ENCODE data around the gene ATP2B2. TPM values are rescaled to one million over a fixed set of nuclear protein-coding genes. Genes with fewer than 3 reads are reported as not detected.
A peak's percentile ranks its signal among the peaks of the same experiment; 100 is the strongest.

Gene ATP2B2
- polyA plus RNA-seq, 3 donors, result not detected

DNA sequence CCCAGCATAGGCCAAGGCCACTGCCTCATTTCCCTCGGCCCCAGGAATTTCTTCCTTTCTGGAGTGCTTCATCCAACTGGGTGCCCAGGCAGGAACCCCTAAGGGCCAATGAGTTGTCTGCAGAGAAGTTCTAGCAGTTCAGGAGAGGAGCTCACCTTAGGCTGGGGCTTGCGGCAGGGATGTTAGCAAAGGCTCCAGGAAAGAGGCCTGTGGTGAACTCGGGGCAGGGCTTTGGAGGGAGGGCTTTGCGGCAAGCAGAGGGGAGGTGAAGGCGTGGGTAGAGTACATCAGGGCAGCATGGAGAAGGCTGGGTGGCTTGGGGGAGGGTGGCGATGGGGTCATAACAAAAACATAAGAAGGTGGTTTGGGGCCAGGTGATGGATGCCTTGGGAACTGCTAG lies 213.7 kb downstream of the ATP2B2 start:
- Histone ChIP-seq H3K27me3 (ENCODE audit: control insufficient read depth in 2 of 2, insufficient read depth in 2 of 2, low read length in 2 of 2) (no peaks in the 10 kb centered on the region), H3K4me1 (ENCODE audit: control insufficient read depth in 1 of 2, insufficient read depth in 2 of 2, low read length in 2 of 2) (peaks cover 34 to 42% of the 10 kb centered on the region in 2 donors), H3K27ac (ENCODE audit: low read depth in 1 of 2, low read length in 2 of 2) (peak overlapping the region; percentile 77 to 90), H3K4me3 (replicated peaks in 1 of 3; ENCODE audit: low read depth in 2 of 3, low read length in 3 of 3) (peak overlapping the region in 1 of 3 experiments; percentile 64), H3K9me3 (replicated peaks in 1 of 2; ENCODE audit: control insufficient read depth in 1 of 2, insufficient read depth in 1 of 2, low read length in 2 of 2) (no peaks in the 10 kb centered on the region), H3K79me2 (ENCODE audit: insufficient read depth, low read length) (peaks cover 11% of the 10 kb centered on the region), H3K36me3 (replicated peaks in 1 of 2; ENCODE audit: control insufficient read depth in 1 of 2, insufficient read depth in 2 of 2, low read length in 2 of 2) (peaks cover 29 to 43% of the 10 kb centered on the region in 2 donors), H4K20me1 (ENCODE audit: insufficient read depth, low read length) (no peaks in the 10 kb centered on the region), H2AFZ (ENCODE audit: insufficient read depth, low read depth, low read length, poor library complexity, severe bottlenecking) (no peak overlapping the region), H3K9ac (ENCODE audit: insufficient read depth, low read length, poor library complexity, severe bottlenecking) (no peak overlapping the region), H3K4me2 (replicated peaks; ENCODE audit: extremely low read depth, low read length, poor library complexity, severe bottlenecking) (peak overlapping the region; percentile 66)
- peaks cover 44% of the 10 kb centered on the region for H3K4me1 Mint-ChIP-seq
- WGBS (ENCODE audit: insufficient coverage), result 94% methylated on average over 4 of the region's 6 CpGs
- H3K27me3 Mint-ChIP-seq (ENCODE audit: low read depth in 3 of 3), result no peaks in the 10 kb centered on the region
- peak overlapping the region in 1 of 2 donors; percentile 70 for H3K4me3 Mint-ChIP-seq
- peaks cover 40 to 51% of the 10 kb centered on the region in 2 donors for H3K36me3 Mint-ChIP-seq
- TF ChIP-seq, protein P1, sequence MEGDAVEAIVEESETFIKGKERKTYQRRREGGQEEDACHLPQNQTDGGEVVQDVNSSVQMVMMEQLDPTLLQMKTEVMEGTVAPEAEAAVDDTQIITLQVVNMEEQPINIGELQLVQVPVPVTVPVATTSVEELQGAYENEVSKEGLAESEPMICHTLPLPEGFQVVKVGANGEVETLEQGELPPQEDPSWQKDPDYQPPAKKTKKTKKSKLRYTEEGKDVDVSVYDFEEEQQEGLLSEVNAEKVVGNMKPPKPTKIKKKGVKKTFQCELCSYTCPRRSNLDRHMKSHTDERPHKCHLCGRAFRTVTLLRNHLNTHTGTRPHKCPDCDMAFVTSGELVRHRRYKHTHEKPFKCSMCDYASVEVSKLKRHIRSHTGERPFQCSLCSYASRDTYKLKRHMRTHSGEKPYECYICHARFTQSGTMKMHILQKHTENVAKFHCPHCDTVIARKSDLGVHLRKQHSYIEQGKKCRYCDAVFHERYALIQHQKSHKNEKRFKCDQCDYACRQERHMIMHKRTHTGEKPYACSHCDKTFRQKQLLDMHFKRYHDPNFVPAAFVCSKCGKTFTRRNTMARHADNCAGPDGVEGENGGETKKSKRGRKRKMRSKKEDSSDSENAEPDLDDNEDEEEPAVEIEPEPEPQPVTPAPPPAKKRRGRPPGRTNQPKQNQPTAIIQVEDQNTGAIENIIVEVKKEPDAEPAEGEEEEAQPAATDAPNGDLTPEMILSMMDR (IDR thresholded peaks at IDR 0.05), result no peak
- H3K9me3 Mint-ChIP-seq, result no peaks in the 10 kb centered on the region
- no peak for DNase-seq
- intact Hi-C loops (cut with micrococcal nuclease), result no loop called here
- H3K27ac Mint-ChIP-seq, result peak overlapping the region; percentile 93 to 98 (median 95)

DNA sequence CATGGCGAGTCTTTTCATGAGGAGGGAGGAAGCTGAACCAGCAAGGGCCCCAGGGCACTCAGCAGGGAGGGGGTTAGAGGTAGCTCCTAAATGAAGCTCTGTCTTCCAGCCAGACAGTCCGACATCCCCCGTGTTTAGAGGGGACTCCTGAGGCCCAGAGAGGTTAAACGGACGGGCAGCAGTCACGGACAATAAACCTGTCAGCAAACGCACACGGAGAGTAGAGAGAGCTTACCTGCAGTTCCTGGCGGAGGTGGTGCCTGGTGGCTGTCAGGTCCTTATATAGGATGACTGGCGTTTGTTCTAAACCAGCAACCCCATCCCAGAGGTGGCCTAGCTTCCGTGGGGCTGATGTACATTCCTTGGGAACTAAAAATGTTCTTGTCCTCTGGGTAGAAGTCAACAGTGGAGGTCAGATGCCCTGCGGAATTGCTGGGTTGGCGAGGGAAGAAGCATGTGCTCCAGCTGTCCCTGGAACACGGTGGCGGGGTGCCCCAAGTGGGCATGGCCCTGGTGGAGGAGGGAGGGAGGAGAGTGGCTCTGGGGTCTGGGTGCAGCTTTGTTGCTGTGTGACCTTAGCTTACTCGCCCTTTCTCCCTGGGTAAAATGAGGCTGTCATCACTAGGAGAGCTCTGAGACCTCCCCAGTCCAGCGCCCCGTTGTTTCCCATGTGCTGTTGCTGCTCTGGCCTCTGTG lies 214.8 kb downstream of the ATP2B2 start:
- Histone ChIP-seq H3K27me3 (ENCODE audit: control insufficient read depth in 2 of 2, insufficient read depth in 2 of 2, low read length in 2 of 2) (no peaks in the 10 kb centered on the region), H3K9ac (ENCODE audit: insufficient read depth, low read length, poor library complexity, severe bottlenecking) (no peak overlapping the region), H3K4me3 (replicated peaks in 1 of 3; ENCODE audit: low read depth in 2 of 3, low read length in 3 of 3) (no peak overlapping the region), H3K79me2 (ENCODE audit: insufficient read depth, low read length) (peaks cover 11% of the 10 kb centered on the region), H3K9me3 (replicated peaks in 1 of 2; ENCODE audit: control insufficient read depth in 1 of 2, insufficient read depth in 1 of 2, low read length in 2 of 2) (no peaks in the 10 kb centered on the region), H3K36me3 (replicated peaks in 1 of 2; ENCODE audit: control insufficient read depth in 1 of 2, insufficient read depth in 2 of 2, low read length in 2 of 2) (peaks cover 36 to 48% of the 10 kb centered on the region in 2 donors), H3K4me1 (ENCODE audit: control insufficient read depth in 1 of 2, insufficient read depth in 2 of 2, low read length in 2 of 2) (peaks cover 34 to 42% of the 10 kb centered on the region in 2 donors), H2AFZ (ENCODE audit: insufficient read depth, low read depth, low read length, poor library complexity, severe bottlenecking) (no peak overlapping the region), H3K4me2 (replicated peaks; ENCODE audit: extremely low read depth, low read length, poor library complexity, severe bottlenecking) (no peak overlapping the region), H4K20me1 (ENCODE audit: insufficient read depth, low read length) (no peaks in the 10 kb centered on the region), H3K27ac (ENCODE audit: low read depth in 1 of 2, low read length in 2 of 2) (peak overlapping the region in 1 of 2 donors; percentile 90)
- peak overlapping the region in 6 of 7 donors; percentile 41 to 94 (median 74) for H3K27ac Mint-ChIP-seq
- H3K27me3 Mint-ChIP-seq (ENCODE audit: low read depth in 3 of 3), result no peaks in the 10 kb centered on the region
- peaks cover 46 to 49% of the 10 kb centered on the region in 2 donors for H3K36me3 Mint-ChIP-seq
- intact Hi-C loops (cut with micrococcal nuclease), result no loop called here
- H3K4me1 Mint-ChIP-seq, result peaks cover 44% of the 10 kb centered on the region
- no peak for DNase-seq
- WGBS (ENCODE audit: insufficient coverage), result 95% methylated on average over 13 of the region's 18 CpGs
- H3K4me3 Mint-ChIP-seq, result no peak overlapping the region
- TF ChIP-seq, protein P1 (IDR thresholded peaks at IDR 0.05), result no peak
- no peaks in the 10 kb centered on the region for H3K9me3 Mint-ChIP-seq
